HepG2 (cell line): ENCODE measurements around the gene FKBP8. TPM values are rescaled to one million over a fixed set of nuclear protein-coding genes. Genes with fewer than 3 reads are reported as not detected.

Experiments used
- ATAC-seq: fragments of 200-7000 bp; cut with Tn5 transposase; 3 replicates; pipeline ENCODE4 v1.9.1; 2020; ENCODE audit warnings: mild to moderate bottlenecking, moderate library complexity
- BruUV-seq: library from RNA; stranded (reverse); fragments of 400-500 nt; replicated peaks from 2 replicates; lab custom pipeline; 2021; lab: Mats Ljungman, UMichigan
- CTCF ChIA-PET: fragments of 300-600 bp; formaldehyde crosslinking; extraction: SDS; loops from one replicate; lab custom pipeline; 2021; ENCODE audit warnings: low total read pairs, inconsistent platforms, low intra/inter-chr PET ratio; lab: Yijun Ruan, JAX
- POLR2A ChIA-PET: fragments of 350-600 bp; sonication (Branson Sonifier 250); formaldehyde crosslinking; loops from one replicate; lab custom pipeline; 2020; ENCODE audit warnings: antibody characterized with exemption, inconsistent platforms; lab: Yijun Ruan, JAX
- DNase-seq: peaks from one replicate; pipeline ENCODE4 v3.0.0-alpha.2; 2015; ENCODE audit warnings: low spot score
- FAIRE-seq: peaks from 3 replicates; lab custom pipeline; 2011; peaks lifted over from hg19 to GRCh38; lab: Jason Lieb, UNC
- H2AFZ ChIP-seq: one replicate; pipeline ENCODE4 v1.6.1; 2011; ENCODE audit warnings: low read length, inconsistent platforms
- H3K27ac ChIP-seq: fragments of 300-600 bp; 3 replicates; pipeline ENCODE4 v1.8.0; 2011; ENCODE audit warnings: mixed run types, mild to moderate bottlenecking, mixed read lengths, low read length, inconsistent platforms; ENCODE audit not compliant: insufficient read depth; ENCODE audit errors: extremely low read length
- H3K27me3 ChIP-seq, 2 experiments: fragments of 200-600 bp in 1 of 2; 2 replicates in 1 of 2; 3 replicates in 1 of 2; pipeline versions ENCODE4 v1.6.0 to v1.8.0; 2011; ENCODE audit warnings: low read length in 2 of 2, mild to moderate bottlenecking in 2 of 2, moderate library complexity in 2 of 2, inconsistent platforms in 1 of 2; ENCODE audit not compliant: insufficient read depth in 2 of 2, control insufficient read depth in 1 of 2
- H3K36me3 ChIP-seq, 2 experiments: fragments of 200-600 bp in 1 of 2; replicated peaks in 1 of 2; 2 replicates in 1 of 2; 3 replicates in 1 of 2; pipeline versions ENCODE4 v1.5.1 to v1.8.0; 2011; ENCODE audit warnings: low read length in 2 of 2, inconsistent platforms in 1 of 2; ENCODE audit not compliant: insufficient read depth in 2 of 2, control insufficient read depth in 1 of 2
- H3K4me1 ChIP-seq: 2 replicates; pipeline ENCODE4 v1.5.1; 2012; ENCODE audit warnings: low read length, inconsistent platforms; ENCODE audit not compliant: insufficient read depth
- H3K4me2 ChIP-seq: 2 replicates; pipeline ENCODE4 v1.6.0; 2011; ENCODE audit warnings: low read depth, low read length, inconsistent platforms
- H3K4me3 ChIP-seq, 3 experiments: fragments of 200-600 bp in 1 of 3; sonication (generic), shearing (Covaris generic) in 1 of 3; replicated peaks in 1 of 3; 2 replicates each; pipeline ENCODE4 v1.5.1; 2011 to 2016; ENCODE audit warnings: low read length in 3 of 3, inconsistent platforms in 2 of 3, low read depth in 2 of 3, mild to moderate bottlenecking in 2 of 3, control low read depth in 1 of 3, mixed read lengths in 1 of 3; ENCODE audit not compliant: insufficient read depth in 1 of 3
- H3K79me2 ChIP-seq: one replicate; pipeline ENCODE4 v1.6.1; 2011; ENCODE audit warnings: low read length, inconsistent platforms; ENCODE audit not compliant: insufficient read depth
- H3K9ac ChIP-seq: 2 replicates; pipeline ENCODE4 v1.6.0; 2011; ENCODE audit warnings: mild to moderate bottlenecking, low read depth, low read length, inconsistent platforms; ENCODE audit not compliant: insufficient read depth
- H3K9me3 ChIP-seq: 2 replicates; pipeline ENCODE4 v1.5.1; 2012; ENCODE audit warnings: mild to moderate bottlenecking, low read length
- H4K20me1 ChIP-seq: 2 replicates; pipeline ENCODE4 v1.6.0; 2011; ENCODE audit warnings: inconsistent platforms, mild to moderate bottlenecking, low read length, moderate library complexity; ENCODE audit not compliant: insufficient read depth
- AGO2 ChIP-seq: fragments of 200-400 bp; formaldehyde crosslinking; optimal IDR thresholded peaks from 2 replicates; pipeline ENCODE3; 2017; ENCODE audit warnings: mild to moderate bottlenecking, low read depth, low read length, moderate library complexity
- EED ChIP-seq: sonication (generic); formaldehyde crosslinking; IDR thresholded peaks from 2 replicates; pipeline ENCODE4 v1.5.0; 2020; ENCODE audit warnings: mild to moderate bottlenecking, missing genetic modification reagents
- ETV5 ChIP-seq: IDR thresholded peaks from 2 replicates; pipeline ENCODE4 v1.6.1; 2018; ENCODE audit warnings: missing biosample characterization, missing genetic modification reagents, inconsistent platforms, borderline replicate concordance
- HCFC1 ChIP-seq: fragments of 150-350 bp; IDR thresholded peaks from 2 replicates; pipeline ENCODE4 v1.6.1; 2014; ENCODE audit warnings: low read depth, low read length
- HNRNPH1 ChIP-seq: fragments of 200-400 bp; formaldehyde crosslinking; optimal IDR thresholded peaks from 2 replicates; pipeline ENCODE3; 2017; ENCODE audit warnings: mild to moderate bottlenecking, low read depth, low read length
- IKZF1 ChIP-seq: fragments of 450-650 bp; IDR thresholded peaks from 2 replicates; pipeline ENCODE4 v1.7.1; 2016
- NAIF1 ChIP-seq: sonication (generic); formaldehyde crosslinking; IDR thresholded peaks from 2 replicates; pipeline ENCODE4 v1.5.0; 2020; ENCODE audit warnings: mild to moderate bottlenecking, missing genetic modification reagents, borderline replicate concordance
- ONECUT2 ChIP-seq: sonication (generic); formaldehyde crosslinking; IDR thresholded peaks from 2 replicates; pipeline ENCODE4 v1.4.0; 2020; ENCODE audit warnings: missing genetic modification reagents
- POGZ ChIP-seq: sonication (generic); formaldehyde crosslinking; IDR thresholded peaks from 2 replicates; pipeline ENCODE4 v1.4.0; 2020; ENCODE audit warnings: mild to moderate bottlenecking, missing genetic modification reagents
- SMARCC2 ChIP-seq: fragments of 450-650 bp; IDR thresholded peaks from 2 replicates; pipeline ENCODE4 v1.6.1; 2017; ENCODE audit warnings: antibody characterized with exemption, mild to moderate bottlenecking
- SP2 ChIP-seq: sonication (generic); formaldehyde crosslinking; IDR thresholded peaks from 2 replicates; pipeline ENCODE4 v1.5.1; 2020; ENCODE audit warnings: mild to moderate bottlenecking, missing genetic modification reagents
- SP4 ChIP-seq: sonication (generic); formaldehyde crosslinking; IDR thresholded peaks from 2 replicates; pipeline ENCODE4 v1.8.1; 2023; ENCODE audit warnings: mild to moderate bottlenecking, missing genetic modification reagents
- TBX2 ChIP-seq: sonication (generic); formaldehyde crosslinking; IDR thresholded peaks from 2 replicates; pipeline ENCODE4 v1.5.0; 2020; ENCODE audit warnings: missing genetic modification reagents, mild to moderate bottlenecking, borderline replicate concordance
- ZMYM4 ChIP-seq: sonication (generic); formaldehyde crosslinking; IDR thresholded peaks from 2 replicates; pipeline ENCODE4 v1.8.1; 2023; ENCODE audit warnings: mild to moderate bottlenecking, missing genetic modification reagents
- ZNF124 ChIP-seq: sonication (generic); formaldehyde crosslinking; IDR thresholded peaks from 2 replicates; pipeline ENCODE4 v1.4.0; 2020; ENCODE audit warnings: missing genetic modification reagents
- ZNF232 ChIP-seq: sonication (generic); formaldehyde crosslinking; IDR thresholded peaks from 2 replicates; pipeline ENCODE4 v1.4.0; 2020; ENCODE audit warnings: missing genetic modification reagents, borderline replicate concordance
- ZNF292 ChIP-seq: sonication (generic); formaldehyde crosslinking; IDR thresholded peaks from 2 replicates; pipeline ENCODE4 v1.8.1; 2022; ENCODE audit warnings: mild to moderate bottlenecking, low read depth, missing genetic modification reagents, borderline replicate concordance
- ZNF766 ChIP-seq: sonication (generic); formaldehyde crosslinking; IDR thresholded peaks from 2 replicates; pipeline ENCODE4 v1.5.0; 2020; ENCODE audit warnings: missing genetic modification reagents, borderline replicate concordance
- WGBS: methylation state at CpG from one replicate; pipeline ENCODE4 v1.1.6; 2017; ENCODE audit warnings: low lambda C conversion rate; 5-methylcytosine and 5-hydroxymethylcytosine counted together
- in situ Hi-C: cut with HindIII; loops from 2 replicates; pipeline ENCODE4 v1.10.0; 2017; ENCODE audit warnings: low pct_unique_long_range_greater_than_20kb; ENCODE audit not compliant: extremely low pct_ligation_motif_present
- intact Hi-C: fragments of 100-400 bp; cut with micrococcal nuclease; formaldehyde crosslinking; loops from one replicate; pipeline ENCODE4 v1.10.0; 2022; ENCODE audit not compliant: unreplicated experiment
- polyA plus RNA-seq, 8 experiments: library from polyadenylated mRNA; depleted of rRNA in 3 of 8; stranded (reverse) in 7 of 8; unstranded in 1 of 8; fragments of >200 nt; fragmentation: Illumina TruSeq in 4 of 8; extraction: Trizol in 4 of 8; gene quantifications; 2 replicates each; pipeline versions ENCODE4 v1.2.1 to v1.2.3, GENCODE V29; 2011 to 2016; ENCODE audit warnings: low read depth in 4 of 8, missing spikeins in 1 of 8, mixed read lengths in 1 of 8; ENCODE audit not compliant: insufficient read depth in 1 of 8
- total RNA-seq, 5 experiments: library from RNA; depleted of rRNA; stranded (reverse); fragments of >200 nt; fragmentation: Illumina TruSeq; extraction: Trizol; gene quantifications; 2 replicates each; pipeline ENCODE4 v1.2.3, GENCODE V29; 2016; ENCODE audit warnings: low read depth in 1 of 5
- TF ChIP-seq, protein P1 (sequence below): sonication (generic); formaldehyde crosslinking; IDR thresholded peaks from 2 replicates; pipeline ENCODE4 v1.5.1; 2020; ENCODE audit warnings: missing genetic modification reagents, mild to moderate bottlenecking, borderline replicate concordance

FKBP8 gene
- total and polyA plus RNA-seq, 2 of the 13 experiments (the other 11 are each of a cell fraction or from before 2014, with no cell fraction given) = 81.7 to 93.9 TPM

DNA sequence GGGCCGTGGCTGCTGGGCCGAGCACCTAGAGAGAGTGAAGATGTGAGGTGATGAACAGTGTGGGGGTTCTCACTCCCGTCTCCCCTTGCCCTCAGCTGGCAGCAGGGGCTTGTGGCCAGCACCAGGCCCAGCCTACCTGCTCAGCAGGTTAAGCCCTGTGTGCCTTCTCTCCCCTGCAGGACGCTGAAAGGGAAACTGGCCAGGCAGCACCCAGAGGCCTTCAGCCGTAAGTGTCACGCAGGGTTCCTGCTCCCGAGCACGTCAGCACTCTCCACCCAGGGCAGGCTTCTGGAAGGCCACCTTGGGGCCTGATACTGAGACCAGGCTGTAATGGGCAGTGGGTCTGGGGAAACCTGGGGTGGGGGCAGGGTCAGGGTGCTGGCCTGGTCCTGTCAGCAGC lies 23.6 kb upstream of the FKBP8 start:
- no peak overlapping the region for H3K4me2 ChIP-seq
- DNase-seq (no peak), FAIRE-seq (no peak), ATAC-seq (no peak)
- WGBS = no CpG with 5 or more reads among the region's 8 CpGs
- no peaks in the 10 kb centered on the region for H3K9me3 ChIP-seq
- ChIA-PET CTCF (no interaction called here), POLR2A (no interaction called here)
- no peaks in the 10 kb centered on the region for H4K20me1 ChIP-seq
- H3K36me3 ChIP-seq = peaks cover 21 to 64% of the 10 kb centered on the region in 2 experiments; a peak in 4 of 5 replicates
- TF ChIP-seq ZNF292 (no peak), HCFC1 (no peak), AGO2 (peak; percentile 24)
- intact Hi-C loops (no loop called here), in situ Hi-C loops (no loop called here)
- H3K27me3 ChIP-seq = no peaks in the 10 kb centered on the region; a peak in 1 of 5 replicates
- no peak overlapping the region for H3K9ac ChIP-seq
- no peak overlapping the region for H3K27ac ChIP-seq
- peaks cover 3% of the 10 kb centered on the region for H3K79me2 ChIP-seq
- H3K4me3 ChIP-seq = no peak overlapping the region
- BruUV-seq = no TSS peak
- peaks cover 5% of the 10 kb centered on the region for H3K4me1 ChIP-seq
- no peak overlapping the region for H2AFZ ChIP-seq

DNA sequence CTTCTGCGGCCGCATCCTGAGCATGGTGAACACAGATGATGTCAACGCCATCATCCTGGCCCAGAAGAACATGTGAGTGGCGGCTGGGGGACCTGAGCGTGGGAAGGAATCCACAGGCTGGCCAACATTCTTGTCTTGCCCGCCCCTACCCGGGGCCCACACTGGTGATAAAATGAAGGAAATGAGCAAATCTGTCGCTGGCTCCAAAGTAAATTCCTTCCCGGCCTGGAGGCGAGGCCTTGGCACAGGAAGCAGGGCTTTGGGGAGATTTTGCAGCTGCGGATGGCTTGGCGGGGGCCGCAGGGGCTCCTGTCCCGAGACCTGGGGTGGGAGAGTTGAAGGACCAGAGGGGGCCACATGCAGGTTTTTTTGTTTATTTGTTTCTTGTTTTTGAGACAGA lies 18.7 kb upstream of the FKBP8 start:
- in situ Hi-C loops = no loop called here
- no peak for TF ChIP-seq IKZF1
- TF ChIP-seq ZNF766 (CRISPR knock-in tag) = no peak
- TF ChIP-seq ZMYM4 (CRISPR knock-in tag) = no peak
- TF ChIP-seq, protein P1, sequence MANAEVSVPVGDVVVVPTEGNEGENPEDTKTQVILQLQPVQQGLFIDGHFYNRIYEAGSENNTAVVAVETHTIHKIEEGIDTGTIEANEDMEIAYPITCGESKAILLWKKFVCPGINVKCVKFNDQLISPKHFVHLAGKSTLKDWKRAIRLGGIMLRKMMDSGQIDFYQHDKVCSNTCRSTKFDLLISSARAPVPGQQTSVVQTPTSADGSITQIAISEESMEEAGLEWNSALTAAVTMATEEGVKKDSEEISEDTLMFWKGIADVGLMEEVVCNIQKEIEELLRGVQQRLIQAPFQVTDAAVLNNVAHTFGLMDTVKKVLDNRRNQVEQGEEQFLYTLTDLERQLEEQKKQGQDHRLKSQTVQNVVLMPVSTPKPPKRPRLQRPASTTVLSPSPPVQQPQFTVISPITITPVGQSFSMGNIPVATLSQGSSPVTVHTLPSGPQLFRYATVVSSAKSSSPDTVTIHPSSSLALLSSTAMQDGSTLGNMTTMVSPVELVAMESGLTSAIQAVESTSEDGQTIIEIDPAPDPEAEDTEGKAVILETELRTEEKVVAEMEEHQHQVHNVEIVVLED (CRISPR knock-in tag) = no peak
- TF ChIP-seq ZNF124 (CRISPR knock-in tag) = no peak
- no peak for TF ChIP-seq EED
- no peak for TF ChIP-seq NAIF1 (CRISPR knock-in tag)
- TF ChIP-seq SMARCC2 = no peak
- TF ChIP-seq SP2 = no peak
- TF ChIP-seq TBX2 (CRISPR knock-in tag) = no peak
- TF ChIP-seq ETV5 = no peak
- TF ChIP-seq ZNF232 (CRISPR knock-in tag) = no peak
- no peak for TF ChIP-seq SP4 (CRISPR knock-in tag)
- TF ChIP-seq POGZ = no peak
- no peak for TF ChIP-seq HNRNPH1
- TF ChIP-seq ONECUT2 (CRISPR knock-in tag) = no peak

More for the DNA sequence above, 18.7 kb upstream of the FKBP8 start:
- ATAC-seq = no peak
- no TSS peak for BruUV-seq
- no peak for DNase-seq
- Histone ChIP-seq H2AFZ (no peak overlapping the region), H3K4me2 (no peak overlapping the region), H3K9ac (no peak overlapping the region), H3K27me3 (no peaks in the 10 kb centered on the region; a peak in 1 of 5 replicates), H3K4me3 (no peak overlapping the region), H3K9me3 (no peaks in the 10 kb centered on the region), H4K20me1 (no peaks in the 10 kb centered on the region), H3K36me3 (peaks cover 17 to 45% of the 10 kb centered on the region in 2 experiments; a peak in 4 of 5 replicates), H3K79me2 (peaks cover 21% of the 10 kb centered on the region), H3K4me1 (peaks cover 17% of the 10 kb centered on the region), H3K27ac (no peak overlapping the region)
- WGBS = 97% methylated on average over 14 of the region's 14 CpGs
- intact Hi-C loops = no loop called here
- FAIRE-seq = no peak
- CTCF ChIA-PET = no interaction called here
- POLR2A ChIA-PET = no interaction called here
